OCI-LY1 (cell line): ENCODE results near the gene TMEM242.

ENCODE experiments used
- H2AFZ ChIP-seq: fragments of 200-600 bp; sonication (generic), shearing (Covaris generic); 2 replicates; pipeline ENCODE4 v1.6.0; 2014; ENCODE audit warnings: antibody characterized with exemption, mild to moderate bottlenecking, low read length
- H3F3A ChIP-seq: fragments of 200-600 bp; sonication (generic), shearing (Covaris generic); 2 replicates; pipeline ENCODE4 v1.6.0; 2014; ENCODE audit warnings: mild to moderate bottlenecking, antibody characterized with exemption, low read length, moderate library complexity; ENCODE audit not compliant: insufficient read depth
- H3K27ac ChIP-seq: fragments of 200-600 bp; sonication (generic); 2 replicates; pipeline ENCODE4 v1.5.1; 2014; ENCODE audit warnings: low read length, mixed run types, mild to moderate bottlenecking, low read depth; ENCODE audit not compliant: poor library complexity, severe bottlenecking
- H3K27me3 ChIP-seq: fragments of 200-600 bp; sonication (generic); 2 replicates; pipeline ENCODE4 v1.6.0; 2014; ENCODE audit warnings: antibody characterized with exemption, mild to moderate bottlenecking, low read length, moderate library complexity; ENCODE audit not compliant: insufficient read depth
- H3K36me3 ChIP-seq: fragments of 200-600 bp; sonication (generic); 2 replicates; pipeline ENCODE4 v1.6.1; 2014; ENCODE audit warnings: mild to moderate bottlenecking, antibody characterized with exemption, low read length, moderate library complexity, mixed read lengths; ENCODE audit not compliant: insufficient read depth
- H3K4me1 ChIP-seq: fragments of 200-600 bp; sonication (generic); 2 replicates; pipeline ENCODE4 v1.5.1; 2014; ENCODE audit warnings: mild to moderate bottlenecking, low read length, moderate library complexity; ENCODE audit not compliant: insufficient read depth, severe bottlenecking
- H3K4me2 ChIP-seq: fragments of 200-600 bp; sonication (generic), shearing (Covaris generic); 2 replicates; pipeline ENCODE4 v1.6.1; 2014; ENCODE audit warnings: low read length
- H3K4me3 ChIP-seq: fragments of 200-600 bp; sonication (generic); 2 replicates; pipeline ENCODE4 v1.5.1; 2014; ENCODE audit warnings: low read length, low read depth, mild to moderate bottlenecking, mixed read lengths; ENCODE audit not compliant: poor library complexity, severe bottlenecking
- H3K79me2 ChIP-seq: fragments of 200-600 bp; shearing (Covaris generic); 2 replicates; pipeline ENCODE4 v1.6.1; 2016; ENCODE audit warnings: mixed run types, low read length, mixed read lengths; ENCODE audit not compliant: insufficient read depth
- H3K9ac ChIP-seq: fragments of 200-600 bp; sonication (generic), shearing (Covaris generic); 2 replicates; pipeline ENCODE4 v1.6.1; 2014; ENCODE audit warnings: mild to moderate bottlenecking, low read length, mixed read lengths
- H3K9me2 ChIP-seq: fragments of 200-600 bp; sonication (generic), shearing (Covaris generic); 2 replicates; pipeline ENCODE4 v1.6.1; 2014; ENCODE audit warnings: low read depth, mild to moderate bottlenecking, low read length, mixed read lengths
- H3K9me3 ChIP-seq: fragments of 200-600 bp; shearing (Covaris generic); 2 replicates; pipeline ENCODE4 v1.6.1; 2014; ENCODE audit warnings: low read length, mixed read lengths
- H4K20me1 ChIP-seq: fragments of 200-600 bp; sonication (generic), shearing (Covaris generic); 2 replicates; pipeline ENCODE4 v1.6.0; 2016; ENCODE audit warnings: mild to moderate bottlenecking, low read length; ENCODE audit not compliant: insufficient read depth
- CTCF ChIP-seq: fragments of 200-600 bp; sonication (generic), shearing (Covaris generic); IDR thresholded peaks from 2 replicates; pipeline ENCODE4 v1.5.1; 2017; ENCODE audit warnings: mild to moderate bottlenecking, antibody characterized with exemption, low read length, moderate library complexity, mixed read lengths
- EZH2 ChIP-seq: fragments of 200-600 bp; sonication (generic), shearing (Covaris generic); IDR thresholded peaks from 2 replicates; pipeline ENCODE4 v1.8.0; 2017; ENCODE audit warnings: borderline replicate concordance, mixed run types, mild to moderate bottlenecking, antibody characterized with exemption, low read length, moderate library complexity, mixed read lengths

Gene TMEM242

GRCh38 chr6:157266274-157267101 lies 56.8 kb downstream of the TMEM242 start:
- Histone ChIP-seq H4K20me1 (no peaks in the 10 kb centered on the region), H2AFZ (no peak overlapping the region), H3K27me3 (no peaks in the 10 kb centered on the region; the same call in 1 of the 2 replicates), H3K9me3 (no peaks in the 10 kb centered on the region), H3K4me3 (no peak overlapping the region), H3K27ac (no peak overlapping the region), H3F3A (no peaks in the 10 kb centered on the region), H3K79me2 (no peaks in the 10 kb centered on the region), H3K36me3 (no peaks in the 10 kb centered on the region), H3K9ac (no peak overlapping the region), H3K9me2 (no peaks in the 10 kb centered on the region), H3K4me1 (no peaks in the 10 kb centered on the region), H3K4me2 (no peak overlapping the region)
- TF ChIP-seq EZH2 (no peak), CTCF (no peak)

- no peak overlapping the region for H3K9ac ChIP-seq
- no peaks in the 10 kb centered on the region for H3K9me3 ChIP-seq
- H3K4me1 ChIP-seq = no peaks in the 10 kb centered on the region
Observed at GRCh38 chr6:157265635-157266034, 57.7 kb downstream of the TMEM242 start.

GRCh38 chr6:157265186-157265585 lies 58.1 kb downstream of the TMEM242 start:
- H3K4me1 ChIP-seq = no peaks in the 10 kb centered on the region
- no peaks in the 10 kb centered on the region for H3K79me2 ChIP-seq
- no peaks in the 10 kb centered on the region for H3K9me2 ChIP-seq
- no peak overlapping the region for H3K9ac ChIP-seq
- H3K27ac ChIP-seq = no peak overlapping the region
- H3K4me3 ChIP-seq = no peak overlapping the region
- no peaks in the 10 kb centered on the region; the same call in none of the 2 replicates for H3K27me3 ChIP-seq
- no peaks in the 10 kb centered on the region for H3F3A ChIP-seq
- no peak overlapping the region for H3K4me2 ChIP-seq
- no peaks in the 10 kb centered on the region for H4K20me1 ChIP-seq
- TF ChIP-seq CTCF (no peak), EZH2 (no peak)
- no peaks in the 10 kb centered on the region for H3K36me3 ChIP-seq
- no peaks in the 10 kb centered on the region for H3K9me3 ChIP-seq
- H2AFZ ChIP-seq = no peak overlapping the region

More at GRCh38 chr6:157265635-157266034, 57.7 kb downstream of the TMEM242 start:
- Histone ChIP-seq H3K4me3 (no peak overlapping the region), H3F3A (no peaks in the 10 kb centered on the region), H3K9me2 (no peaks in the 10 kb centered on the region), H4K20me1 (no peaks in the 10 kb centered on the region), H3K79me2 (no peaks in the 10 kb centered on the region), H2AFZ (no peak overlapping the region), H3K27me3 (no peaks in the 10 kb centered on the region; the same call in 1 of the 2 replicates), H3K27ac (no peak overlapping the region), H3K4me2 (no peak overlapping the region), H3K36me3 (no peaks in the 10 kb centered on the region)
- TF ChIP-seq EZH2 (no peak), CTCF (no peak)
